ENCODE measurements around the gene KIF5A.

GRCh38 chr12:57563358-57563757, 13.5 kb downstream of the KIF5A start:
- TF ChIP-seq CTCF (IDR thresholded peaks at IDR 0.05) (no peak), POLR2A (IDR thresholded peaks at IDR 0.05) (no peak)
